ENCODE data around the gene TRIM47. TPM values are rescaled to one million over a fixed set of nuclear protein-coding genes. Genes with fewer than 3 reads are reported as not detected.
"Not testable (repeated sequence)": the region's sequence is repeated elsewhere in the genome, so short reads cannot be mapped to it uniquely, and the experiment has no call there.

Gene TRIM47
- total RNA-seq, 2 experiments from 2014 or later: 16.4 to 18.3 TPM

GRCh38 chr17:75885860-75886259 is 7.5 kb upstream of the TRIM47 start:
- not testable (repeated sequence) for H3K9me3 Mint-ChIP-seq, H3K4me1 Mint-ChIP-seq, H3K4me3 Mint-ChIP-seq

GRCh38 chr17:75885431-75885830 is 7.0 kb upstream of the TRIM47 start:
- Mint-ChIP-seq H3K36me3 (peaks cover 3% of the 10 kb centered on the region), H3K27ac (no peak overlapping the region), H3K4me3 (no peak overlapping the region), H3K27me3 (no peaks in the 10 kb centered on the region), H3K4me1 (peaks cover 3% of the 10 kb centered on the region), H3K9me3 (no peaks in the 10 kb centered on the region)
- DNase-seq: no peak

More at GRCh38 chr17:75885860-75886259, 7.5 kb upstream of the TRIM47 start:
- not testable (repeated sequence) for H3K36me3 Mint-ChIP-seq, H3K27me3 Mint-ChIP-seq, H3K27ac Mint-ChIP-seq, DNase-seq

GRCh38 chr17:75881678-75882454 is 3.5 kb upstream of the TRIM47 start:
- peaks cover 11% of the 10 kb centered on the region for H3K4me1 Mint-ChIP-seq
- H3K36me3 Mint-ChIP-seq: no peaks in the 10 kb centered on the region
- H3K4me3 Mint-ChIP-seq: no peak overlapping the region
- H3K27me3 Mint-ChIP-seq: peaks cover 5% of the 10 kb centered on the region
- H3K9me3 Mint-ChIP-seq: no peaks in the 10 kb centered on the region
- DNase-seq: no peak
- H3K27ac Mint-ChIP-seq: no peak overlapping the region

GRCh38 chr17:75880266-75880665 is 1.9 kb upstream of the TRIM47 start:
- DNase-seq: no peak
- Mint-ChIP-seq H3K27ac (no peak overlapping the region), H3K27me3 (peaks cover 5% of the 10 kb centered on the region), H3K9me3 (no peaks in the 10 kb centered on the region), H3K4me1 (peaks cover 24% of the 10 kb centered on the region), H3K4me3 (no peak overlapping the region), H3K36me3 (peaks cover 5% of the 10 kb centered on the region)

- Mint-ChIP-seq H3K4me1 (peaks cover 27% of the 10 kb centered on the region), H3K4me3 (peak overlapping the region; percentile 82), H3K9me3 (no peaks in the 10 kb centered on the region), H3K27me3 (peaks cover 5% of the 10 kb centered on the region), H3K36me3 (peaks cover 5% of the 10 kb centered on the region), H3K27ac (peak overlapping the region; percentile 71)
- DNase-seq: peak; percentile 83
Observed at GRCh38 chr17:75877752-75878173, 618 bp downstream of the TRIM47 start.

GRCh38 chr17:75876938-75877751 is 1.2 kb downstream of the TRIM47 start:
- H3K4me3 Mint-ChIP-seq: peak overlapping the region; percentile 82
- DNase-seq: peak; percentile 46
- H3K27me3 Mint-ChIP-seq: peaks cover 5% of the 10 kb centered on the region
- no peaks in the 10 kb centered on the region for H3K9me3 Mint-ChIP-seq
- peak overlapping the region; percentile 71 for H3K27ac Mint-ChIP-seq
- peaks cover 31% of the 10 kb centered on the region for H3K4me1 Mint-ChIP-seq
- peaks cover 5% of the 10 kb centered on the region for H3K36me3 Mint-ChIP-seq

- Mint-ChIP-seq H3K9me3 (no peaks in the 10 kb centered on the region), H3K27me3 (peaks cover 5% of the 10 kb centered on the region), H3K36me3 (peaks cover 5% of the 10 kb centered on the region), H3K4me1 (peaks cover 31% of the 10 kb centered on the region), H3K27ac (peak overlapping the region; percentile 71), H3K4me3 (peak overlapping the region; percentile 82)
- DNase-seq: peak; percentile 80
Observed at GRCh38 chr17:75876190-75876937, 2.0 kb downstream of the TRIM47 start.

- H3K9me3 Mint-ChIP-seq: no peaks in the 10 kb centered on the region
- no peak for DNase-seq
- peaks cover 5% of the 10 kb centered on the region for H3K27me3 Mint-ChIP-seq
- peaks cover 5% of the 10 kb centered on the region for H3K36me3 Mint-ChIP-seq
- peak overlapping the region; percentile 82 for H3K4me3 Mint-ChIP-seq
- peaks cover 31% of the 10 kb centered on the region for H3K4me1 Mint-ChIP-seq
- peak overlapping the region; percentile 71 for H3K27ac Mint-ChIP-seq
Observed at GRCh38 chr17:75875940-75876189, 2.5 kb downstream of the TRIM47 start.

GRCh38 chr17:75875182-75875939 is 3.0 kb downstream of the TRIM47 start:
- H3K9me3 Mint-ChIP-seq: no peaks in the 10 kb centered on the region
- H3K27me3 Mint-ChIP-seq: peaks cover 5% of the 10 kb centered on the region
- H3K4me1 Mint-ChIP-seq: peaks cover 31% of the 10 kb centered on the region
- peaks cover 5% of the 10 kb centered on the region for H3K36me3 Mint-ChIP-seq
- H3K27ac Mint-ChIP-seq: peak overlapping the region; percentile 71
- DNase-seq: no peak
- H3K4me3 Mint-ChIP-seq: peak overlapping the region; percentile 82

- Mint-ChIP-seq H3K4me3 (no peak overlapping the region), H3K4me1 (peaks cover 31% of the 10 kb centered on the region), H3K27ac (no peak overlapping the region), H3K36me3 (peaks cover 5% of the 10 kb centered on the region), H3K9me3 (no peaks in the 10 kb centered on the region), H3K27me3 (peaks cover 5% of the 10 kb centered on the region)
- no peak for DNase-seq
Observed at GRCh38 chr17:75874323-75875181, 3.8 kb downstream of the TRIM47 start.

- no peak for DNase-seq
- no peak overlapping the region for H3K4me3 Mint-ChIP-seq
- no peak overlapping the region for H3K27ac Mint-ChIP-seq
- H3K27me3 Mint-ChIP-seq: peaks cover 2% of the 10 kb centered on the region
- peaks cover 5% of the 10 kb centered on the region for H3K36me3 Mint-ChIP-seq
- no peaks in the 10 kb centered on the region for H3K9me3 Mint-ChIP-seq
- H3K4me1 Mint-ChIP-seq: peaks cover 27% of the 10 kb centered on the region
Observed at GRCh38 chr17:75873587-75874322, 4.6 kb downstream of the TRIM47 start.

- peak overlapping the region; percentile 29 for H3K27ac Mint-ChIP-seq
- H3K9me3 Mint-ChIP-seq: no peaks in the 10 kb centered on the region
- no peak overlapping the region for H3K4me3 Mint-ChIP-seq
- H3K27me3 Mint-ChIP-seq: no peaks in the 10 kb centered on the region
- DNase-seq: peak; percentile 38
- peaks cover 5% of the 10 kb centered on the region for H3K36me3 Mint-ChIP-seq
- peaks cover 24% of the 10 kb centered on the region for H3K4me1 Mint-ChIP-seq
Observed at GRCh38 chr17:75872434-75873351, 5.7 kb downstream of the TRIM47 start.

All from activated naive CD8-positive, alpha-beta T cell treated with anti-CD3 and anti-CD28 coated beads for 36 hours (primary cell).